ENCODE data around the gene CENPS. TPM values are rescaled to one million over a fixed set of nuclear protein-coding genes. Genes with fewer than 3 reads are reported as not detected.
A peak's percentile ranks its signal among the peaks of the same experiment; 100 is the strongest.
"Not testable (repeated sequence)": the region's sequence is repeated elsewhere in the genome, so short reads cannot be mapped to it uniquely, and the experiment has no call there.

The CENPS gene
- total and polyA plus RNA-seq, 2 donors: 13.5 to 17.2 TPM

GRCh38 chr1:10426535-10426848 is 3.7 kb upstream of the CENPS start:
- peaks cover 3 to 18% of the 10 kb centered on the region in 2 donors for H3K4me1 ChIP-seq (ENCODE audit: control insufficient read depth in 2 of 2, insufficient read depth in 2 of 2, low read length in 2 of 2)
- H3K36me3 ChIP-seq (ENCODE audit: control insufficient read depth in 2 of 2, insufficient read depth in 2 of 2, low read length in 1 of 2); H3K27ac ChIP-seq (ENCODE audit: low read depth in 1 of 2, low read length in 1 of 2); H3K9me3 ChIP-seq (ENCODE audit: control insufficient read depth in 2 of 2, insufficient read depth in 1 of 2, low read length in 1 of 2); DNase-seq (ENCODE audit: low read depth in 6 of 9, low spot score in 9 of 9); H3K27me3 ChIP-seq (ENCODE audit: control insufficient read depth in 2 of 2, insufficient read depth in 1 of 2, low read length in 1 of 2); H3K4me3 ChIP-seq (ENCODE audit: low read length in 2 of 2): not testable (repeated sequence)
- WGBS: 99% methylated on average over 21 of the region's 21 CpGs

- H3K9me3 ChIP-seq (ENCODE audit: control insufficient read depth in 2 of 2, insufficient read depth in 1 of 2, low read length in 1 of 2): peaks cover 0 to 6% of the 10 kb centered on the region in 2 donors
- DNase-seq (ENCODE audit: low read depth in 6 of 9, low spot score in 9 of 9): no peak
- WGBS: 97% methylated on average over 5 of the region's 5 CpGs
- H3K4me3 ChIP-seq (ENCODE audit: low read length in 2 of 2): no peak overlapping the region
- H3K27ac ChIP-seq (ENCODE audit: low read depth in 1 of 2, low read length in 1 of 2): no peak overlapping the region
- H3K36me3 ChIP-seq (ENCODE audit: control insufficient read depth in 2 of 2, insufficient read depth in 2 of 2, low read length in 1 of 2): no peaks in the 10 kb centered on the region
- peaks cover 3 to 20% of the 10 kb centered on the region in 2 donors for H3K4me1 ChIP-seq (ENCODE audit: control insufficient read depth in 2 of 2, insufficient read depth in 2 of 2, low read length in 2 of 2)
- H3K27me3 ChIP-seq (ENCODE audit: control insufficient read depth in 2 of 2, insufficient read depth in 1 of 2, low read length in 1 of 2): no peaks in the 10 kb centered on the region
Measured at GRCh38 chr1:10428984-10429383, 1.2 kb upstream of the CENPS start.

- Histone ChIP-seq H3K9me3 (ENCODE audit: control insufficient read depth in 2 of 2, insufficient read depth in 1 of 2, low read length in 1 of 2) (peaks cover 0 to 6% of the 10 kb centered on the region in 2 donors), H3K4me1 (ENCODE audit: control insufficient read depth in 2 of 2, insufficient read depth in 2 of 2, low read length in 2 of 2) (peaks cover 3 to 20% of the 10 kb centered on the region in 2 donors), H3K4me3 (ENCODE audit: low read length in 2 of 2) (peak overlapping the region; percentile 84 to 94), H3K27ac (ENCODE audit: low read depth in 1 of 2, low read length in 1 of 2) (no peak overlapping the region), H3K36me3 (ENCODE audit: control insufficient read depth in 2 of 2, insufficient read depth in 2 of 2, low read length in 1 of 2) (no peaks in the 10 kb centered on the region), H3K27me3 (ENCODE audit: control insufficient read depth in 2 of 2, insufficient read depth in 1 of 2, low read length in 1 of 2) (no peaks in the 10 kb centered on the region)
- WGBS: 38% methylated on average over 16 of the region's 16 CpGs
- DNase-seq (ENCODE audit: low read depth in 6 of 9, low spot score in 9 of 9): peak in 2 of 9 donors; percentile 21 to 30
Measured at GRCh38 chr1:10429868-10430215, 391 bp upstream of the CENPS start.

GRCh38 chr1:10431070-10431730 is 967 bp downstream of the CENPS start:
- peak overlapping the region; percentile 84 to 94 for H3K4me3 ChIP-seq (ENCODE audit: low read length in 2 of 2)
- H3K9me3 ChIP-seq (ENCODE audit: control insufficient read depth in 2 of 2, insufficient read depth in 1 of 2, low read length in 1 of 2): peaks cover 0 to 6% of the 10 kb centered on the region in 2 donors
- no peaks in the 10 kb centered on the region for H3K27me3 ChIP-seq (ENCODE audit: control insufficient read depth in 2 of 2, insufficient read depth in 1 of 2, low read length in 1 of 2)
- DNase-seq (ENCODE audit: low read depth in 6 of 9, low spot score in 9 of 9): peak in 4 of 9 donors; percentile 19 to 48 (median 24)
- peaks cover 3 to 20% of the 10 kb centered on the region in 2 donors for H3K4me1 ChIP-seq (ENCODE audit: control insufficient read depth in 2 of 2, insufficient read depth in 2 of 2, low read length in 2 of 2)
- 30% methylated on average over 30 of the region's 30 CpGs for WGBS
- H3K27ac ChIP-seq (ENCODE audit: low read depth in 1 of 2, low read length in 1 of 2): peak overlapping the region in 1 of 2 donors; percentile 37
- H3K36me3 ChIP-seq (ENCODE audit: control insufficient read depth in 2 of 2, insufficient read depth in 2 of 2, low read length in 1 of 2): peaks cover 0 to 3% of the 10 kb centered on the region in 2 donors

GRCh38 chr1:10432910-10433700 is 2.9 kb downstream of the CENPS start:
- Histone ChIP-seq H3K36me3 (ENCODE audit: control insufficient read depth in 2 of 2, insufficient read depth in 2 of 2, low read length in 1 of 2) (peaks cover 0 to 3% of the 10 kb centered on the region in 2 donors), H3K27ac (ENCODE audit: low read depth in 1 of 2, low read length in 1 of 2) (no peak overlapping the region), H3K9me3 (ENCODE audit: control insufficient read depth in 2 of 2, insufficient read depth in 1 of 2, low read length in 1 of 2) (peaks cover 0 to 6% of the 10 kb centered on the region in 2 donors), H3K27me3 (ENCODE audit: control insufficient read depth in 2 of 2, insufficient read depth in 1 of 2, low read length in 1 of 2) (no peaks in the 10 kb centered on the region), H3K4me1 (ENCODE audit: control insufficient read depth in 2 of 2, insufficient read depth in 2 of 2, low read length in 2 of 2) (peaks cover 3 to 17% of the 10 kb centered on the region in 2 donors), H3K4me3 (ENCODE audit: low read length in 2 of 2) (no peak overlapping the region)
- 91% methylated on average over 14 of the region's 14 CpGs for WGBS
- DNase-seq (ENCODE audit: low read depth in 6 of 9, low spot score in 9 of 9): peak in 1 of 9 donors; percentile 20

- DNase-seq (ENCODE audit: low read depth in 6 of 9, low spot score in 9 of 9): no peak
- Histone ChIP-seq H3K27me3 (ENCODE audit: control insufficient read depth in 2 of 2, insufficient read depth in 1 of 2, low read length in 1 of 2) (no peaks in the 10 kb centered on the region), H3K4me3 (ENCODE audit: low read length in 2 of 2) (no peak overlapping the region), H3K4me1 (ENCODE audit: control insufficient read depth in 2 of 2, insufficient read depth in 2 of 2, low read length in 2 of 2) (peaks cover 3 to 15% of the 10 kb centered on the region in 2 donors), H3K27ac (ENCODE audit: low read depth in 1 of 2, low read length in 1 of 2) (no peak overlapping the region), H3K9me3 (ENCODE audit: control insufficient read depth in 2 of 2, insufficient read depth in 1 of 2, low read length in 1 of 2) (peaks cover 0 to 6% of the 10 kb centered on the region in 2 donors), H3K36me3 (ENCODE audit: control insufficient read depth in 2 of 2, insufficient read depth in 2 of 2, low read length in 1 of 2) (peaks cover 0 to 3% of the 10 kb centered on the region in 2 donors)
- WGBS: 96% methylated on average over 11 of the region's 11 CpGs
Measured at GRCh38 chr1:10433790-10434189, 3.6 kb downstream of the CENPS start.

GRCh38 chr1:10434590-10434989 is 4.4 kb downstream of the CENPS start:
- Histone ChIP-seq H3K36me3 (ENCODE audit: control insufficient read depth in 2 of 2, insufficient read depth in 2 of 2, low read length in 1 of 2) (peaks cover 0 to 3% of the 10 kb centered on the region in 2 donors), H3K27me3 (ENCODE audit: control insufficient read depth in 2 of 2, insufficient read depth in 1 of 2, low read length in 1 of 2) (no peaks in the 10 kb centered on the region), H3K9me3 (ENCODE audit: control insufficient read depth in 2 of 2, insufficient read depth in 1 of 2, low read length in 1 of 2) (peaks cover 0 to 6% of the 10 kb centered on the region in 2 donors), H3K27ac (ENCODE audit: low read depth in 1 of 2, low read length in 1 of 2) (no peak overlapping the region), H3K4me3 (ENCODE audit: low read length in 2 of 2) (no peak overlapping the region), H3K4me1 (ENCODE audit: control insufficient read depth in 2 of 2, insufficient read depth in 2 of 2, low read length in 2 of 2) (peaks cover 3 to 15% of the 10 kb centered on the region in 2 donors)
- DNase-seq (ENCODE audit: low read depth in 6 of 9, low spot score in 9 of 9): no peak
- WGBS: 98% methylated on average over 5 of the region's 5 CpGs

- no peaks in the 10 kb centered on the region for H3K27me3 ChIP-seq (ENCODE audit: control insufficient read depth in 2 of 2, insufficient read depth in 1 of 2, low read length in 1 of 2)
- 100% methylated on average over 1 of the region's 1 CpG for WGBS
- H3K4me1 ChIP-seq (ENCODE audit: control insufficient read depth in 2 of 2, insufficient read depth in 2 of 2, low read length in 2 of 2): peaks cover 0 to 13% of the 10 kb centered on the region in 2 donors
- peaks cover 5 to 6% of the 10 kb centered on the region in 2 donors for H3K36me3 ChIP-seq (ENCODE audit: control insufficient read depth in 2 of 2, insufficient read depth in 2 of 2, low read length in 1 of 2)
- H3K27ac ChIP-seq (ENCODE audit: low read depth in 1 of 2, low read length in 1 of 2): no peak overlapping the region
- DNase-seq (ENCODE audit: low read depth in 6 of 9, low spot score in 9 of 9): no peak
- no peaks in the 10 kb centered on the region for H3K9me3 ChIP-seq (ENCODE audit: control insufficient read depth in 2 of 2, insufficient read depth in 1 of 2, low read length in 1 of 2)
- no peak overlapping the region for H3K4me3 ChIP-seq (ENCODE audit: low read length in 2 of 2)
Measured at GRCh38 chr1:10437052-10437451, 6.8 kb downstream of the CENPS start.

GRCh38 chr1:10438677-10439163 is 8.5 kb downstream of the CENPS start:
- Histone ChIP-seq H3K27ac (ENCODE audit: low read depth in 1 of 2, low read length in 1 of 2) (no peak overlapping the region), H3K36me3 (ENCODE audit: control insufficient read depth in 2 of 2, insufficient read depth in 2 of 2, low read length in 1 of 2) (peaks cover 5 to 6% of the 10 kb centered on the region in 2 donors), H3K9me3 (ENCODE audit: control insufficient read depth in 2 of 2, insufficient read depth in 1 of 2, low read length in 1 of 2) (no peaks in the 10 kb centered on the region), H3K4me1 (ENCODE audit: control insufficient read depth in 2 of 2, insufficient read depth in 2 of 2, low read length in 2 of 2) (peaks cover 0 to 13% of the 10 kb centered on the region in 2 donors), H3K4me3 (ENCODE audit: low read length in 2 of 2) (no peak overlapping the region), H3K27me3 (ENCODE audit: control insufficient read depth in 2 of 2, insufficient read depth in 1 of 2, low read length in 1 of 2) (no peaks in the 10 kb centered on the region)
- whole genome bisulfite sequencing: 92% methylated on average over 7 of the region's 7 CpGs
- DNase-seq (ENCODE audit: low read depth in 6 of 9, low spot score in 9 of 9): no peak
